ENCODE data around the gene TMEM94.
"Not testable (repeated sequence)": the region's sequence is repeated elsewhere in the genome, so short reads cannot be mapped to it uniquely, and the experiment has no call there.

The TMEM94 gene

GRCh38 chr17:75445896-75446295, 10.5 kb upstream of the TMEM94 start:
- FAIRE-seq, result not testable (repeated sequence)

GRCh38 chr17:75447951-75448856, 8.2 kb upstream of the TMEM94 start:
- no peak for FAIRE-seq

- no peak for FAIRE-seq
Measured at GRCh38 chr17:75450270-75450669, 6.2 kb upstream of the TMEM94 start.

DNA sequence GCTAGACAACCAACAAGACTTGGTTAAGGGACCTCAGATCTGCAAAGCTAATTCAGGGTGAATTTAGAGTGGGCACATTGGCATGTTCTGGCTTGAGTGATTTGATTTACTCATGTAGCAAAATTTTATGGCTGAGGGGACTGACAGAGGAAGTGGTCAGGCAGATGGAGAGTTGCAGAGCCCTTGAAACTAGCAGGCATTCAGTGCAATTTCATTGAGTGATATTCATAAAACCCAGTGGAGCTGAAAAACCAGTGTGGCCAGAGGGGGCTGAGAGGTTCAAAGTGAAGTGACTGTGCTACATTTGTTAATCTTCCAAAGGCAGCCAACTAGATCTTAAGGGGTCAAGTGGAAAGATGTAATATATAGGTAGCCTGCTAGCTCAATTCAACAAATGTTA, 2.2 kb upstream of the TMEM94 start:
- FAIRE-seq, result no peak

- not testable (repeated sequence) for FAIRE-seq
Measured at GRCh38 chr17:75454672-75455071, 1.8 kb upstream of the TMEM94 start.

DNA sequence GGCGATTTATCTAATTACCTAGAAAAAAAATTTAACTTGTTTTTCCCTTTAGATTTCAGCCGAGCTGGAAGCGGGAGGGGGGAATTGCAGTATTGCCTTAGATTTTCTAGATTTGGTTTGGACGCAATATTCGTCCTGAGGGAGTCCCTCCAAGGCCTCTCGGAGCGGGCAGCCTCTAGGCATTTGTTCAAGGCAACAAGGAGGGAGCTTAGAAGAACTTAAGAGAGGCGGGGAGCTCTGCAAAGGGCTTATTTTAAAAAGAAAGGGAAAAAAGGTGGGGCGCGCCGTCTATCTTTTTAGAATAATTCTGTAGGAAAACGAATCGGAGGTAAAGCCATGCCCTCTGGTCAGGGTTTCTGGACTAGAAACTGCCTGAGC, 407 bp upstream of the TMEM94 start:
- FAIRE-seq, result no peak

DNA sequence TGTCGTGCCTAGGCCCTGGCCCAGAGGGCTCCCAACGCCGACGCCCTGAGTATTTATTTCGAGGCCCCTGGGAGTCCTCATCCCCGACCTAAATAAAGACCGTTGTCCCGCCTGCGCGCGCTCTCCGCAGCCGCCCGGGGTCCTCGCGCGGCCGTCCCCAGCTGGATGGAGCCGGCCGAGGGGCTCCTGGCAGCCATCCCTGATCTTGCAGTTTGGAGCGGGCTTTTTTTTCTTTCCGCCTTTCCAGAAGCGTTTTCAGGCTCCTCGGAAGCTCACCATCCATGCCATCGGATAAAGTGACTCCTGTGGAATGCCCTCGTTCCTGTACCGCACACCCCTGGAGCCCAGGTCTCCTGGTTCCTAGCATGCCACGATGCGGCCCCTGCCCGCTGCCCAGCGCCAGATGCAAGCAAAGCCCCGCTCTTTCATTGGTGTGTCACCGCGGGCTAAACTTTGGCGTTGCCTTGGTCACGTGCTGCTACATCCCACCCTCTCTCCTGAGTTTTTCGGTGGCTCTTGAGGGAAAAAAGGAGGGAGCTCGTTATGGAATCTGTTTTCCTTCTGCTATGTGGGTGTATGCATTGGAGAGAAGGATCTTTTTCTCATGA, 716 bp downstream of the TMEM94 start:
- FAIRE-seq, result no peak

DNA sequence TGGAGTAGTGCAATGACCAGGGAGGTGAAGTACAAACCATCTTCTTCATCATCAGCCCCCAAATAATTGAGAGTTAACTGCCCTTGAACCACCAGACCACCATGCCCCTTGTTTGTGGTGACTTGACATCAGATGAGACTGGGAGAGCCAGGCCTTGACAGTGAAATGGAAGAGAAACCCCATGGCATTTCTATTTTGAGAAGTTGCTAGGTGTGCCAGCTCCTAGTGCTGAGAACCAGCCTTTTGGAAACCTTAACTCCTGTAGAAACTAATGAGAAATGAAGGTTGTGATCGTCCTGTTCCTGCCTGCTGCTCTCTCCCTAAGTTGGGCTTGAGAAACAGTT, 2.8 kb downstream of the TMEM94 start:
- FAIRE-seq, result no peak

- FAIRE-seq, result no peak
Measured at GRCh38 chr17:75459590-75460267, 3.3 kb downstream of the TMEM94 start.

GRCh38 chr17:75460295-75460694, 3.9 kb downstream of the TMEM94 start:
- no peak for FAIRE-seq

GRCh38 chr17:75463603-75464002, 7.2 kb downstream of the TMEM94 start:
- FAIRE-seq, result no peak

DNA sequence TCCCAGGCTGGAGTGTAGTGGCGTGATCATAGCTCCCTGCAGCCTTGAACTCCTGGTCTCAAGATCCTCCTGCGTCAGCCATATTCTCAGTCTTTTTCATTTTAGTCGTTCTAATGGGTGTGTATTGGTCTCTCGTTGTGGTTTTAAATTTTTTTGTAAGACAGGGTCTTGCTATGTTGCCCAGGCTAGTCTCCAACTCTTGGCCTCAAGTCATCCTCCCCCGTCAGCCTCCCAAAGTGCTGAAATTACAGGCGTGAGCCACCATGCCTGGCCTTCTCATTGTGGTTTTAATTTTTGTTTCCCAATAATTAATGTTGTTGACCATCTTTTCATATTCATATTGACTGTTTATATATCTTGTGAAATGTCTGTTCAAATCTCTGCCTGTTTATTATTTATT, 8.6 kb downstream of the TMEM94 start:
- no peak for FAIRE-seq

- FAIRE-seq, result no peak
Measured at GRCh38 chr17:75468291-75468754, 11.9 kb downstream of the TMEM94 start.

DNA sequence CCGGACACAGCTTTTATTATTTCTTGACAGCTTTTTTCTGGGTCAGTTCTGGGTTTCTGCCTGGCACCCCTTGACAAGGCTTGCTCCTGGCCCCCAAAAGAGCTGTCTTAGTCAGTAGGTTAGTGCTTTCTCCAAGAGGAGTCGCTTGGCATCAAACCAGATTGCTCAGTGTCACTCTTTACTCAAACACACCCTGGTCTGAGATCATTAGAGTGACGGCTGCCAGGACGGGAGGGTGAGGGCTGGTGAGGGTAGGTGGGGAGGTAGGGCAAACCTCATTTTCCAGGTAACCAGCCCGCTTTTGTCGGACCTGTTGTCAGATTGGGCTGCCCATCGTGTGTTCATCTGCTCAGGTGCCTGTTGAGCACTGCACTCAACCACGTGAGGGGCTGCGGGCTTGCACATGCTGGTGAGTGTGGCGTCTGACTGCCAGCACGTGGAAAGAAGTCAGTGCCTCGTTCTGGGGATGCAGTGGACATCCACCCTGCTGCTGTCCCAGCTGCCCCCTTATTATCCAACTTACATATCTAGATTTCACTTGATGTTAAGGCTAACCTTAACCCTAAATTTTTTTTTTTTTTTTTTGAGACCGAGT, 12.4 kb downstream of the TMEM94 start:
- FAIRE-seq, result no peak

GRCh38 chr17:75471207-75471606, 14.8 kb downstream of the TMEM94 start:
- FAIRE-seq, result no peak

DNA sequence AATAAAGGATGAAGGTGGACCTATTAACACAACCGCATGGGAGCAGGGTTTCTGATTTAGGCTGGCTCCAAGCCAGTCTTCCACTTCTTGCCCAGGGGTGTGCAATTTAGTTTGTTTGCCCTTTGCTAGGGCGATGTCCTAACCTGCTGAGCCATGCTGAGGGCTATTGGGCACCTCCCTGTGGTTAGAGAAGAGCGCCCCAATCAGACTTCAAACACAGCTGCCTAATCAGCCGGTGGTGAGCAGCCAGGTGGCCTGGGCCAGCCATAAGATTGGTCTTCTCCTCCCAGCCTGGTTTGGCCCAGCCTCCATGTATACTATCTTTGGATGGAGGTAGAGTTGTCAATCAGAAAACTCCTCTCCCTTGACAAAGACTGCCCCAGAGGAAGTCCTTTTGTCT, 15.7 kb downstream of the TMEM94 start:
- no peak for FAIRE-seq

GRCh38 chr17:75473246-75473645, 16.8 kb downstream of the TMEM94 start:
- no peak for FAIRE-seq

DNA sequence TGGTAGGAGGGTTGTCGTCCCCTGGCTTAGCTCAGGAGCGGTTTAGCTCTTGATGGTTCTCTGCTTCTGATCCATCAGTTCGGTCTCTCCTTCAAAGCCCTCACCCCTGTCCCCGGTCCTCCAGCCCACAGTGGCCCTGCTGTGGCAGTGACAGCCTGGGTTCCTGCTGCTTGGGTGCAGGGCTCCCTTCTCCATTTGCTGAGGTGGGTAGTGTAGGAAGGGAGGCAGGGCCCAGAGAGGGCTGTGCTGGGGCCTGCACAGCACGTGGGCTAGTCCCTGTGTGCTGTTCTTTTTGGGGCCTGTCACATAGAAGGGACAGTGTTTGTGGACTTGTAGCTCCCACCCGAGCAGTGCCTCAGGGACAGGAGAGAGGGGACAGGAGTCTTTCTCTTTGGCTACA, 18.3 kb downstream of the TMEM94 start:
- no peak for FAIRE-seq

GRCh38 chr17:75475144-75475835, 18.9 kb downstream of the TMEM94 start:
- no peak for FAIRE-seq

- FAIRE-seq, result no peak
Measured at GRCh38 chr17:75475851-75476250, 19.4 kb downstream of the TMEM94 start.

GRCh38 chr17:75476271-75476671, 19.8 kb downstream of the TMEM94 start:
- no peak for FAIRE-seq

DNA sequence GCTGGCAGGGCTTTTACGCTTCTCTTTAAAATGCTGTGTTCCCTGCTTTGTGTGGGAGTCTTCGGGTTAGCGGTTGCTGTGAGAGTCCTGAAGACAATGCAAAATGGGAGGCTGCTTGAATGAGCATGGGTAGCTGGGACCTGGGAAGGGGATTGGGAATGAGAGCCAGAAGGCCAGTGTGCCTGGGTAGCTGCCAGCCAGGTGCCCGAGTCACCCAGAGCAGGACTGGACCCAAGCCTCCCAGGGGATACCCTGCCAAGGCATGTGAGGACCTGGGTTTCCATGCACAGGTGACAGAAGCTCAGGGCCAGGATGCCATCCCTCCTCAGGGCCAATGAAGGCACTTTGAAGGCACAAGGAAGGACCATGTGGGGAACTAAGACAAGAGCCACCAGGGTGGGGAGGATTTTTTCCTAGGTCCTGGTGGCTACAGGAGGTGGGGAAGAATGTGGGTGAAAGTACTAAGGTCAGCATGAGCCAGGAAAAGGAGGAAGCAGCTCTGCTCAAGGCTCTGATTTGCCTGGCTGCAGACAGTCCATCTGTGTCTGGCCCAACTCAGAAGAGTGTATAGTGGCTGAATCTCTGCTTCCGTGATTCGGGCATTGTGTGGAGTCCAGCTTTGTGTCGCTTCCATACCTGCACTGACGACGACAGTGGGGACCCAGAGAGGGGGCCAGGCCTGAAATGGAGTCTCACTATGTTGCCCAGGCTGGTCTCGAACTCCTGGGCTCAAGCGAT, 20.5 kb downstream of the TMEM94 start:
- FAIRE-seq, result no peak

Data from colon (tissue), 2 donors.